HG03571 (cell line): ENCODE results near the gene SCAF8.
"Not testable (repeated sequence)": the region's sequence is repeated elsewhere in the genome, so short reads cannot be mapped to it uniquely, and the experiment has no call there.

Source experiments
- ATAC-seq: cut with Tn5 transposase; IDR thresholded peaks from one replicate; pipeline ENCODE4 v1.9.1; 2021; ENCODE audit not compliant: unreplicated experiment

Gene SCAF8

GRCh38 chr6:154733183-154733625 is at the start of gene SCAF8:
Gene SCAF8, plus strand, starts transcription at chr6:154733416. Its CDS starts 485 bp downstream, at chr6:154733901.
- ATAC-seq: peak; percentile 81

GRCh38 chr6:154683756-154684523 is 49.3 kb upstream of the SCAF8 start:
- peak; percentile 90 for ATAC-seq

GRCh38 chr6:154686162-154686561 is 47.1 kb upstream of the SCAF8 start:
- ATAC-seq: no peak

GRCh38 chr6:154689493-154690255 is 43.5 kb upstream of the SCAF8 start:
- ATAC-seq: peak; percentile 71

- ATAC-seq: no peak
Observed at GRCh38 chr6:154690857-154691256, 42.4 kb upstream of the SCAF8 start.

- ATAC-seq: no peak
Observed at GRCh38 chr6:154696661-154697060, 36.6 kb upstream of the SCAF8 start.

- no peak for ATAC-seq
Observed at GRCh38 chr6:154703124-154703523, 30.1 kb upstream of the SCAF8 start.

- no peak for ATAC-seq
Observed at GRCh38 chr6:154705471-154706113, 27.6 kb upstream of the SCAF8 start.

GRCh38 chr6:154706389-154706788 is 26.8 kb upstream of the SCAF8 start:
- no peak for ATAC-seq

- no peak for ATAC-seq
Observed at GRCh38 chr6:154709621-154710020, 23.6 kb upstream of the SCAF8 start.

GRCh38 chr6:154710689-154711088 is 22.5 kb upstream of the SCAF8 start:
- ATAC-seq: no peak

GRCh38 chr6:154715446-154715845 is 17.8 kb upstream of the SCAF8 start:
- no peak for ATAC-seq

GRCh38 chr6:154716350-154716749 is 16.9 kb upstream of the SCAF8 start:
- not testable (repeated sequence) for ATAC-seq

- ATAC-seq: no peak
Observed at GRCh38 chr6:154719433-154719832, 13.8 kb upstream of the SCAF8 start.

GRCh38 chr6:154719854-154720253 is 13.4 kb upstream of the SCAF8 start:
- ATAC-seq: no peak

GRCh38 chr6:154721460-154721859 is 11.8 kb upstream of the SCAF8 start:
- ATAC-seq: no peak

GRCh38 chr6:154726887-154727286 is 6.3 kb upstream of the SCAF8 start:
- no peak for ATAC-seq

- ATAC-seq: no peak
Observed at GRCh38 chr6:154731296-154732218, 1.7 kb upstream of the SCAF8 start.

- ATAC-seq: no peak
Observed at GRCh38 chr6:154732538-154733182, 556 bp upstream of the SCAF8 start.
